Measurements from ENCODE around the gene SPACDR. TPM values are rescaled to one million over a fixed set of nuclear protein-coding genes. Genes with fewer than 3 reads are reported as not detected.

The SPACDR gene
- total RNA-seq, 4 donors from 2014 or later: 0.68 TPM; not detected in 3

- TF ChIP-seq CTCF (IDR thresholded peaks at IDR 0.05; ENCODE audit: low read depth): no peak
Observed at GRCh38 chr7:100496509-100496908, 32.4 kb upstream of the SPACDR start.

GRCh38 chr7:100493476-100494264 lies 29.6 kb upstream of the SPACDR start:
- TF ChIP-seq CTCF (IDR thresholded peaks at IDR 0.05; ENCODE audit: low read depth): no peak

GRCh38 chr7:100492738-100493475 lies 28.8 kb upstream of the SPACDR start:
- no peak for TF ChIP-seq CTCF (IDR thresholded peaks at IDR 0.05; ENCODE audit: low read depth)

- no peak for TF ChIP-seq CTCF (IDR thresholded peaks at IDR 0.05; ENCODE audit: low read depth)
Observed at GRCh38 chr7:100491192-100491578, 27.1 kb upstream of the SPACDR start.

GRCh38 chr7:100490483-100491191 lies 26.6 kb upstream of the SPACDR start:
- TF ChIP-seq CTCF (IDR thresholded peaks at IDR 0.05; ENCODE audit: low read depth): no peak

- TF ChIP-seq CTCF (IDR thresholded peaks at IDR 0.05; ENCODE audit: low read depth): no peak
Observed at GRCh38 chr7:100489824-100490223, 25.8 kb upstream of the SPACDR start.

GRCh38 chr7:100489121-100489520 lies 25.1 kb upstream of the SPACDR start:
- no peak for TF ChIP-seq CTCF (IDR thresholded peaks at IDR 0.05; ENCODE audit: low read depth)
